ENCODE results near the gene PTPN2.

DNA sequence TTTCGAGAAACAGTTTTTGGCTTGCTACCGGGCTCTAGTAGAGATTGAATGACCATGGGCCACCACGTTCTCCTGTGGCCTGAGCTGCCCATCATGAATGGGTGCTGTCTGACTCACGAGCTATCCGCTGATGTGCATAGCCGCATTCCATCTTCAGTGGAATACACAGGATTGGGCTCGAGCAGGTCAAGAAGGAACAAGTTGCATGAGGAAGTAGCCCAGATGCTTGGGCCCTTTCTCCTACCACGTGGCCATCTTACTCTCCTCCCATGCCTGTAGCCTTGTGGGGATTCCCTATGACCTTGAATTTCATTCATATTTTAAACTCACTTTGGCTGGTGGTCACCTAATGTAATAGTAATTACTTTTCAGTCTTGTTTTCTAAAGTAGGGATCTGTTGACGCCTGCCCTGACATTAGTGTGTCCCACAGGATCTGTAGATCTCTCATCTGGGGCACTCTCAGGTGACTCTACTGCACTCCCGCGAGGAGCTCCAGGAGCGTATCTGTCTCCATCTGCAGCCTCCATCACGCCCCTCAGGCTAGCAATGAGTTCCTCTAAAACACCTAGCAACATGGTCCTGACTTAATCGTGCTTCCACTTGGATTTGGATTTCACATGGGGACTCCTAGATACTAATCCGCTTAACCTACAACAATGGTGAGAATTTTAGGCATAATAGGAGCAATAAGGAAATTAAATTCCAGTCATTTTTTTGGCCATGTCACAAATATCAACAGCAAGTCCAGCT is 113.4 kb downstream of the PTPN2 start:
- TF ChIP-seq POLR2A (IDR thresholded peaks at IDR 0.05; ENCODE audit: low read depth, low read length): no peak
- no peak for TF ChIP-seq POLR2AphosphoS5 (IDR thresholded peaks at IDR 0.05; ENCODE audit: low read depth, low read length)

Data from GM12892 (cell line).